SK-N-SH (cell line): ENCODE results near the gene WDR77. TPM values are rescaled to one million over a fixed set of nuclear protein-coding genes. Genes with fewer than 3 reads are reported as not detected.

Experiments
- CTCF ChIA-PET: fragments of 300-600, 350-600 bp; formaldehyde crosslinking; extraction: SDS; loops from one replicate; lab custom pipeline; 2021; lab: Yijun Ruan, JAX
- POLR2A ChIA-PET: fragments of 350-600 bp; sonication (Branson Sonifier 250); formaldehyde crosslinking; extraction: SDS; loops from one replicate; lab custom pipeline; 2020; ENCODE audit warnings: antibody characterized with exemption, inconsistent platforms; lab: Yijun Ruan, JAX
- DNase-seq: peaks from one replicate; pipeline ENCODE4 v3.0.0; 2012
- H2AFZ ChIP-seq: fragments of 200-600 bp; sonication (generic); 2 replicates; pipeline ENCODE4 v1.8.1; 2016; ENCODE audit warnings: antibody characterized with exemption, mild to moderate bottlenecking, low read depth
- H3F3A ChIP-seq: fragments of 200-600 bp; sonication (generic); replicated peaks from 2 replicates; pipeline ENCODE3; 2016; ENCODE audit warnings: antibody characterized with exemption, mild to moderate bottlenecking; ENCODE audit not compliant: insufficient read depth
- H3K27ac ChIP-seq, 2 experiments: fragments of 200-500 bp in 1 of 2; fragments of 200-600 bp in 1 of 2; sonication (Bioruptor generic) in 1 of 2; sonication (generic), shearing (Covaris generic) in 1 of 2; 2 replicates each; pipeline versions ENCODE4 v1.5.1 to v1.6.1; 2014 to 2016; ENCODE audit warnings: low read depth in 2 of 2, inconsistent platforms in 1 of 2, low read length in 1 of 2, mild to moderate bottlenecking in 1 of 2, mixed read lengths in 1 of 2
- H3K27me3 ChIP-seq: fragments of 200-600 bp; sonication (generic), shearing (Covaris generic); 2 replicates; pipeline ENCODE4 v1.6.1; 2016; ENCODE audit warnings: mixed run types; ENCODE audit not compliant: insufficient read depth
- H3K36me3 ChIP-seq, 2 experiments: fragments of 200-500 bp in 1 of 2; fragments of 200-600 bp in 1 of 2; sonication (Bioruptor generic) in 1 of 2; sonication (generic) in 1 of 2; replicated peaks in 1 of 2; 2 replicates each; pipeline versions ENCODE3 to v1.5.1; 2014 to 2016; ENCODE audit warnings: low read length in 1 of 2, mild to moderate bottlenecking in 1 of 2; ENCODE audit not compliant: insufficient read depth in 2 of 2, control insufficient read depth in 1 of 2
- H3K4me1 ChIP-seq, 2 experiments: fragments of 200-500 bp in 1 of 2; fragments of 200-600 bp in 1 of 2; sonication (Bioruptor generic) in 1 of 2; sonication (generic), shearing (Covaris generic) in 1 of 2; 2 replicates each; pipeline versions ENCODE4 v1.5.1 to v1.6.1; 2014 to 2016; ENCODE audit warnings: low read depth in 1 of 2, low read length in 1 of 2, mixed run types in 1 of 2; ENCODE audit not compliant: insufficient read depth in 2 of 2, control insufficient read depth in 1 of 2
- H3K4me2 ChIP-seq: fragments of 200-600 bp; sonication (generic), shearing (Covaris generic); 2 replicates; pipeline ENCODE4 v1.6.1; 2017; ENCODE audit warnings: mixed run types
- H3K4me3 ChIP-seq, 2 experiments: fragments of 200-500 bp in 1 of 2; fragments of 200-600 bp in 1 of 2; sonication (Bioruptor generic) in 1 of 2; sonication (generic), shearing (Covaris generic) in 1 of 2; 2 replicates each; pipeline versions ENCODE4 v1.5.1 to v1.8.1; 2014 to 2016; ENCODE audit warnings: low read depth in 2 of 2, inconsistent platforms in 1 of 2, low read length in 1 of 2, mild to moderate bottlenecking in 1 of 2, mixed read lengths in 1 of 2, moderate library complexity in 1 of 2
- H3K79me2 ChIP-seq: fragments of 200-600 bp; sonication (generic); 2 replicates; pipeline ENCODE4 v1.8.1; 2017; ENCODE audit warnings: mild to moderate bottlenecking; ENCODE audit not compliant: insufficient read depth
- H3K9ac ChIP-seq: fragments of 200-600 bp; sonication (generic); 2 replicates; pipeline ENCODE4 v1.6.1; 2017; ENCODE audit warnings: mixed run types
- H3K9me2 ChIP-seq: fragments of 200-600 bp; sonication (generic); 2 replicates; pipeline ENCODE4 v1.6.1; 2017; ENCODE audit warnings: mixed run types
- H3K9me3 ChIP-seq: fragments of 200-600 bp; sonication (generic); 2 replicates; pipeline ENCODE4 v1.6.1; 2017; ENCODE audit warnings: mixed run types, mild to moderate bottlenecking, moderate library complexity
- H4K20me1 ChIP-seq: fragments of 200-600 bp; sonication (generic); 2 replicates; pipeline ENCODE4 v1.6.1; 2017; ENCODE audit warnings: mild to moderate bottlenecking, mixed run types; ENCODE audit not compliant: insufficient read depth
- FOSL2 ChIP-seq: IDR thresholded peaks from 2 replicates; pipeline ENCODE4 v1.4.0; 2012; ENCODE audit warnings: low read depth, mild to moderate bottlenecking, moderate library complexity, borderline replicate concordance
- FOXJ3 ChIP-seq: sonication (generic); formaldehyde crosslinking; IDR thresholded peaks from 2 replicates; pipeline ENCODE4 v1.5.1; 2020; ENCODE audit warnings: mild to moderate bottlenecking, missing genetic modification reagents
- FOXM1 ChIP-seq: IDR thresholded peaks from 2 replicates; pipeline ENCODE4 v1.4.0; 2012; ENCODE audit warnings: low read depth, mild to moderate bottlenecking
- MXI1 ChIP-seq: IDR thresholded peaks from 2 replicates; pipeline ENCODE4 v1.6.1; 2012; ENCODE audit warnings: mild to moderate bottlenecking, low read depth, low read length, improper control_type of control experiment
- WGBS: methylation state at CpG from one replicate; pipeline ENCODE4 v1.1.6; 2017; ENCODE audit warnings: low lambda C conversion rate; 5-methylcytosine and 5-hydroxymethylcytosine counted together
- polyA plus RNA-seq, 3 experiments: library from polyadenylated mRNA; depleted of rRNA; stranded (reverse); fragments of >200 nt; gene quantifications; 2 replicates each; pipeline ENCODE4 v1.2.3, GENCODE V29; 2012
- TF ChIP-seq, protein P1 (sequence below): IDR thresholded peaks from 2 replicates; pipeline ENCODE4 v1.4.0; 2012; ENCODE audit warnings: low read depth, borderline replicate concordance
- TF ChIP-seq, protein P2 (sequence below): fragments of 200-600 bp; sonication (generic); IDR thresholded peaks from 2 replicates; pipeline ENCODE4 v1.6.1; 2017; ENCODE audit warnings: antibody characterized with exemption, mild to moderate bottlenecking, moderate library complexity

Gene WDR77
- polyA plus RNA-seq, 1 of the 3 experiments (the other 2 are of a cell fraction): 97.1 TPM

DNA sequence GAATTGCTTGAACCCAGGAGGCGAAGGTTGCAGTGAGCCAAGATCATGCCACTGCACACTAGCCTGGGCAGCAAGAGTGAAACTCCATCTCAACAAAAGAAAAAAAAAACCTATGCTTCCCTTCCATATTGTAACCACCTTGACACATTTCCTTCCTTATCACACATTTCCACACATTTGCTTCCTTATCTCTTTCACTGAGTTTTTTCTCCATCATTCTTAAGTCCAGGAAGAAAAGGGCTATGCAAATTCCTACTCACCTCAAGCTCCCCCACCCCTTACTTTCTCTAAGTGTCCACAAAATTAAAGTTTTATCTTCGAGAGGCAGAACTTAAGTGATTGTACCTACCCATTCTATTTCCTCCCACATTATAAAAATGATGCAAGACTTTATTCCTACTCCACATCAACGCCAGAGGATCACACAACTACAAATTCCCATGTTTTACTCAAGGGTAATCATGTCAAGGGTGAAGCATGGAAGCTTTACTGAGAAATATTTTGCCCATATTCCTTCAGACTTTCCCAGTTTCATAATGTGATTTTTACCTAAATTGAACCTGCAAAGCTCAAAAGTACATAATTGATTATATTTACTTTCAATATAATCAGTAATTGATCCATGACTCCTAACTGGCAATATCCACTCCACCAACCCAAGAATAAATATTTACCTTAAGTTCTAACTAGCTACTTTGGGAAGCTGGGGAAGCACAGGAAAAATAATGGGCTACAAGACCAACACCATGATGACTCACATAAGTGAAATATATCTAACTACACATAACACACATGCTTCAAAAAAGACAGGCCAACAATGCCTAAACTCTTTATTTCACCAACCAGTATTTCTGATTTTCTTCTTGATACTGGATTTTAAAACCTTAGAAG, 9.3 kb downstream of the WDR77 start:
- no peak for DNase-seq
- H3K4me1 ChIP-seq: no peaks in the 10 kb centered on the region
- H3K9me3 ChIP-seq: no peaks in the 10 kb centered on the region
- no peak overlapping the region for H3K4me2 ChIP-seq
- no peak overlapping the region for H3K9ac ChIP-seq
- ChIA-PET POLR2A (no interaction called here), CTCF (interaction anchor here (1.4 kb wide), 2 partner anchors 36 to 217 kb away, joined by 3 read pairs; no protein-coding TSS in a partner anchor)
- H3K9me2 ChIP-seq: no peaks in the 10 kb centered on the region
- TF ChIP-seq, protein P1, sequence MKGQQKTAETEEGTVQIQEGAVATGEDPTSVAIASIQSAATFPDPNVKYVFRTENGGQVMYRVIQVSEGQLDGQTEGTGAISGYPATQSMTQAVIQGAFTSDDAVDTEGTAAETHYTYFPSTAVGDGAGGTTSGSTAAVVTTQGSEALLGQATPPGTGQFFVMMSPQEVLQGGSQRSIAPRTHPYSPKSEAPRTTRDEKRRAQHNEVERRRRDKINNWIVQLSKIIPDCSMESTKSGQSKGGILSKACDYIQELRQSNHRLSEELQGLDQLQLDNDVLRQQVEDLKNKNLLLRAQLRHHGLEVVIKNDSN: no peak
- TF ChIP-seq FOXM1: no peak
- TF ChIP-seq, all 33 proteins: peak for 0
- Histone ChIP-seq H3K36me3 (peaks cover 49 to 63% of the 10 kb centered on the region in 2 experiments), H3F3A (peaks cover 3% of the 10 kb centered on the region), H3K4me3 (no peak overlapping the region), H2AFZ (no peak overlapping the region), H4K20me1 (no peaks in the 10 kb centered on the region), H3K79me2 (peaks cover 7% of the 10 kb centered on the region), H3K27ac (no peak overlapping the region), H3K27me3 (no peaks in the 10 kb centered on the region)
- WGBS: 92% methylated on average over 3 of the region's 3 CpGs

DNA sequence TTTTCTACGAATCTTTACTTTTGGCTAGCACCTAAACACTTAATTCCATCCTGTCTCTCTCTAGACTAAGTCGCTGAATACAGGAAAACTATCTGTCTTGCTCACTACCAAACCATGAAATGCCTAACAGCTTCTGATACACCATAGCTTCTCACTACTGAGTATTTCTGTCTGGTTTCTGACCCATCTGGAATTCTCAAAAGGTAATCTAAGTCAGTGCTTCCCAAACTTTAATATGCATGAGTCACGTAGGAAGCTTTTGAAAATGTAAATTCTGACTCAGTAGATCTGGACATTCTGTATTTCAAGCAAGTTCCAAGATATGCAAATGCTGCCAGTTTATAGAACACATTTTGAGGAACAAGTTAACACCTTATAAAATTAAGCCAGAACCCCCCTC, 12.3 kb downstream of the WDR77 start:
- Histone ChIP-seq H3K9ac (no peak overlapping the region), H3K27me3 (no peaks in the 10 kb centered on the region), H3K4me3 (no peak overlapping the region), H3K9me3 (no peaks in the 10 kb centered on the region), H3K4me2 (no peak overlapping the region), H3F3A (peaks cover 3% of the 10 kb centered on the region), H3K27ac (no peak overlapping the region), H2AFZ (no peak overlapping the region), H3K36me3 (peaks cover 28 to 33% of the 10 kb centered on the region in 2 experiments), H4K20me1 (no peaks in the 10 kb centered on the region), H3K79me2 (no peaks in the 10 kb centered on the region), H3K9me2 (no peaks in the 10 kb centered on the region), H3K4me1 (no peaks in the 10 kb centered on the region)
- TF ChIP-seq, protein P2, sequence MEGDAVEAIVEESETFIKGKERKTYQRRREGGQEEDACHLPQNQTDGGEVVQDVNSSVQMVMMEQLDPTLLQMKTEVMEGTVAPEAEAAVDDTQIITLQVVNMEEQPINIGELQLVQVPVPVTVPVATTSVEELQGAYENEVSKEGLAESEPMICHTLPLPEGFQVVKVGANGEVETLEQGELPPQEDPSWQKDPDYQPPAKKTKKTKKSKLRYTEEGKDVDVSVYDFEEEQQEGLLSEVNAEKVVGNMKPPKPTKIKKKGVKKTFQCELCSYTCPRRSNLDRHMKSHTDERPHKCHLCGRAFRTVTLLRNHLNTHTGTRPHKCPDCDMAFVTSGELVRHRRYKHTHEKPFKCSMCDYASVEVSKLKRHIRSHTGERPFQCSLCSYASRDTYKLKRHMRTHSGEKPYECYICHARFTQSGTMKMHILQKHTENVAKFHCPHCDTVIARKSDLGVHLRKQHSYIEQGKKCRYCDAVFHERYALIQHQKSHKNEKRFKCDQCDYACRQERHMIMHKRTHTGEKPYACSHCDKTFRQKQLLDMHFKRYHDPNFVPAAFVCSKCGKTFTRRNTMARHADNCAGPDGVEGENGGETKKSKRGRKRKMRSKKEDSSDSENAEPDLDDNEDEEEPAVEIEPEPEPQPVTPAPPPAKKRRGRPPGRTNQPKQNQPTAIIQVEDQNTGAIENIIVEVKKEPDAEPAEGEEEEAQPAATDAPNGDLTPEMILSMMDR: no peak
- TF ChIP-seq MXI1 (no peak), FOSL2 (peak; percentile 32; the same call in 1 of the 2 replicates), FOXJ3 (CRISPR knock-in tag) (no peak)
- ChIA-PET POLR2A (interaction anchor here (1.0 kb wide), 1 partner anchor 12 kb away, joined by 4 read pairs; the partner anchor contains the start of gene WDR77), CTCF (interaction anchor here (0.6 to 1.4 kb wide), 3 partner anchors 11 to 327 kb away, joined by 3 read pairs; no protein-coding TSS in a partner anchor)
- DNase-seq: no peak
- WGBS: 71% methylated on average over 3 of the region's 3 CpGs
